ENCODE results near the gene ATF6.

GRCh38 chr1:161982917-161983316, 216.8 kb downstream of the ATF6 start:
- no peak for TF ChIP-seq CTCF (IDR thresholded peaks at IDR 0.05 in 2 of 3, conservative IDR thresholded peaks at IDR 0.05 in 1 of 3; ENCODE audit: insufficient read depth in 2 of 3, low read depth in 1 of 3, low read length in 3 of 3)
- TF ChIP-seq ELK3 (CRISPR knock-in tag; IDR thresholded peaks at IDR 0.05) = no peak
- no peak for TF ChIP-seq IRF1 (CRISPR knock-in tag; IDR thresholded peaks at IDR 0.05; ENCODE audit: borderline replicate concordance)
- no peak for TF ChIP-seq CHD1 (IDR thresholded peaks at IDR 0.05; ENCODE audit: low read length)
- TF ChIP-seq ZNF668 (CRISPR knock-in tag; IDR thresholded peaks at IDR 0.05) = no peak
- no peak for TF ChIP-seq ZNF280B (CRISPR knock-in tag; IDR thresholded peaks at IDR 0.05)
- TF ChIP-seq ATF2 (CRISPR knock-in tag; IDR thresholded peaks at IDR 0.05) = no peak
- TF ChIP-seq EP300 (IDR thresholded peaks at IDR 0.05; ENCODE audit: low read length) = no peak
- TF ChIP-seq ZNF280A (IDR thresholded peaks at IDR 0.05; ENCODE audit: low read depth, partially characterized antibody) = no peak
- TF ChIP-seq RBFOX2 (IDR thresholded peaks at IDR 0.05; ENCODE audit: low read depth, low read length) = no peak
- no peak for TF ChIP-seq JUNB (CRISPR knock-in tag; conservative IDR thresholded peaks at IDR 0.05)
- no peak for TF ChIP-seq MCM3 (IDR thresholded peaks at IDR 0.05)
